K562 (cell line): ENCODE measurements around the gene ASB10. TPM values are rescaled to one million over a fixed set of nuclear protein-coding genes. Genes with fewer than 3 reads are reported as not detected.

ENCODE experiments used
- ATF1 ChIP-seq, 2 experiments: fragments of 450-650 bp in 1 of 2; IDR thresholded peaks; 2 replicates each; pipeline ENCODE4 v1.6.1; 2016; ENCODE audit warnings: missing compliant biosample characterization in 1 of 2, missing genetic modification characterization in 1 of 2
- CXXC5 ChIP-seq: fragments of 250-450 bp; sonication (Bioruptor Pico); IDR thresholded peaks from 2 replicates; pipeline ENCODE4 v1.8.0; 2022; ENCODE audit warnings: inconsistent platforms, mild to moderate bottlenecking, moderate library complexity
- E2F3 ChIP-seq: fragments of 250-450 bp; sonication (Bioruptor Pico); IDR thresholded peaks from 2 replicates; pipeline ENCODE4 v1.4.0; 2020; ENCODE audit warnings: mild to moderate bottlenecking
- GTF2F1 ChIP-seq: IDR thresholded peaks from 2 replicates; pipeline ENCODE4 v1.6.1; 2011; ENCODE audit warnings: low read depth, low read length, improper control_type of control experiment
- LARP7 ChIP-seq: fragments of 450-650 bp; IDR thresholded peaks from 2 replicates; pipeline ENCODE4 v1.6.1; 2016
- SMAD4 ChIP-seq: fragments of 250-450 bp; sonication (Bioruptor Pico); conservative IDR thresholded peaks from 2 replicates; pipeline ENCODE4 v1.8.0; 2021; ENCODE audit warnings: inconsistent platforms, mild to moderate bottlenecking, moderate library complexity
- TBL1XR1 ChIP-seq, 2 experiments: IDR thresholded peaks; 2 replicates each; pipeline ENCODE4 v1.6.1; 2012; ENCODE audit warnings: improper control_type of control experiment in 2 of 2, low read length in 2 of 2, mild to moderate bottlenecking in 1 of 2
- ZFP91 ChIP-seq: sonication (generic); formaldehyde crosslinking; IDR thresholded peaks from 2 replicates; pipeline ENCODE4 v1.8.0; 2022; ENCODE audit warnings: mild to moderate bottlenecking, missing genetic modification reagents
- polyA plus RNA-seq, 8 experiments: library from polyadenylated mRNA; depleted of rRNA in 4 of 8; stranded (reverse) in 5 of 8; unstranded in 3 of 8; fragments of >200 nt; fragmentation: Nextera tagmentation in 2 of 8; fragmentation: Illumina TruSeq in 1 of 8; extraction: Ambion mirVana in 2 of 8; extraction: Trizol in 1 of 8; gene quantifications; 2 replicates each; pipeline versions ENCODE4 v1.2.1 to v1.2.3, GENCODE V29; 2011 to 2014; ENCODE audit warnings: inconsistent platforms in 1 of 8, missing spikeins in 1 of 8
- total RNA-seq, 7 experiments: library from RNA; depleted of rRNA in 6 of 7; stranded (reverse); fragments of >200 nt in 6 of 7; fragmentation: Illumina TruSeq in 2 of 7; extraction: Trizol in 2 of 7; gene quantifications; 2 replicates each; pipeline versions ENCODE4 v1.2.1 to v1.2.3, GENCODE V29; 2011 to 2021; ENCODE audit warnings: low replicate concordance in 1 of 7
- TF ChIP-seq, protein P1 (sequence below), 2 experiments: IDR thresholded peaks; 2 replicates each; pipeline ENCODE4 v1.6.1; 2012; ENCODE audit warnings: improper control_type of control experiment in 2 of 2, low read depth in 2 of 2, low read length in 2 of 2, borderline replicate concordance in 1 of 2
- TF ChIP-seq, protein P2 (sequence below): sonication (generic); formaldehyde crosslinking; IDR thresholded peaks from 2 replicates; pipeline ENCODE4 v1.8.1; 2023; ENCODE audit warnings: mild to moderate bottlenecking, missing genetic modification reagents
- TF ChIP-seq, protein P3 (sequence below): fragments of 450-650 bp; IDR thresholded peaks from 2 replicates; pipeline ENCODE4 v1.6.1; 2017; ENCODE audit warnings: antibody characterized with exemption, mild to moderate bottlenecking
- TF ChIP-seq, protein P4 (sequence below): fragments of 450-650 bp; IDR thresholded peaks from 2 replicates; pipeline ENCODE4 v1.7.1; 2018; ENCODE audit warnings: mild to moderate bottlenecking, low read depth; ENCODE audit not compliant: partially characterized antibody

ASB10 gene
- total and polyA plus RNA-seq, 9 of the 15 experiments (the other 6 are each of a cell fraction or from before 2014, with no cell fraction given) = not detected

- TF ChIP-seq, protein P1, sequence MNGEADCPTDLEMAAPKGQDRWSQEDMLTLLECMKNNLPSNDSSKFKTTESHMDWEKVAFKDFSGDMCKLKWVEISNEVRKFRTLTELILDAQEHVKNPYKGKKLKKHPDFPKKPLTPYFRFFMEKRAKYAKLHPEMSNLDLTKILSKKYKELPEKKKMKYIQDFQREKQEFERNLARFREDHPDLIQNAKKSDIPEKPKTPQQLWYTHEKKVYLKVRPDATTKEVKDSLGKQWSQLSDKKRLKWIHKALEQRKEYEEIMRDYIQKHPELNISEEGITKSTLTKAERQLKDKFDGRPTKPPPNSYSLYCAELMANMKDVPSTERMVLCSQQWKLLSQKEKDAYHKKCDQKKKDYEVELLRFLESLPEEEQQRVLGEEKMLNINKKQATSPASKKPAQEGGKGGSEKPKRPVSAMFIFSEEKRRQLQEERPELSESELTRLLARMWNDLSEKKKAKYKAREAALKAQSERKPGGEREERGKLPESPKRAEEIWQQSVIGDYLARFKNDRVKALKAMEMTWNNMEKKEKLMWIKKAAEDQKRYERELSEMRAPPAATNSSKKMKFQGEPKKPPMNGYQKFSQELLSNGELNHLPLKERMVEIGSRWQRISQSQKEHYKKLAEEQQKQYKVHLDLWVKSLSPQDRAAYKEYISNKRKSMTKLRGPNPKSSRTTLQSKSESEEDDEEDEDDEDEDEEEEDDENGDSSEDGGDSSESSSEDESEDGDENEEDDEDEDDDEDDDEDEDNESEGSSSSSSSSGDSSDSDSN (IDR thresholded peaks at IDR 0.05; ENCODE audit: borderline replicate concordance in 1 of 2, low read depth in 2 of 2, low read length in 2 of 2) = 0 out of 4 replicates have a peak, but pooled peaks of 1 of the 2 experiments have one; percentile 29
- TF ChIP-seq TBL1XR1 (IDR thresholded peaks at IDR 0.05; ENCODE audit: low read length in 2 of 2) (peak; percentile 62 to 87; a peak in 2 of 4 replicates), E2F3 (CRISPR knock-in tag) (0 out of 2 replicates have a peak, but pooled peaks have one; percentile 8), ATF1 (CRISPR knock-in tag; IDR thresholded peaks at IDR 0.05) (peak; percentile 60; the same call in 1 of the 2 replicates), ATF1 (tag; IDR thresholded peaks at IDR 0.05) (peak; percentile 82), GTF2F1 (peak; percentile 61; the same call in 1 of the 2 replicates), SMAD4 (CRISPR knock-in tag) (peak; percentile 64), ZFP91 (CRISPR knock-in tag) (0 out of 2 replicates have a peak, but pooled peaks have one; percentile 18), LARP7 (no peak), CXXC5 (CRISPR knock-in tag) (peak; percentile 76)
- TF ChIP-seq, protein P2, sequence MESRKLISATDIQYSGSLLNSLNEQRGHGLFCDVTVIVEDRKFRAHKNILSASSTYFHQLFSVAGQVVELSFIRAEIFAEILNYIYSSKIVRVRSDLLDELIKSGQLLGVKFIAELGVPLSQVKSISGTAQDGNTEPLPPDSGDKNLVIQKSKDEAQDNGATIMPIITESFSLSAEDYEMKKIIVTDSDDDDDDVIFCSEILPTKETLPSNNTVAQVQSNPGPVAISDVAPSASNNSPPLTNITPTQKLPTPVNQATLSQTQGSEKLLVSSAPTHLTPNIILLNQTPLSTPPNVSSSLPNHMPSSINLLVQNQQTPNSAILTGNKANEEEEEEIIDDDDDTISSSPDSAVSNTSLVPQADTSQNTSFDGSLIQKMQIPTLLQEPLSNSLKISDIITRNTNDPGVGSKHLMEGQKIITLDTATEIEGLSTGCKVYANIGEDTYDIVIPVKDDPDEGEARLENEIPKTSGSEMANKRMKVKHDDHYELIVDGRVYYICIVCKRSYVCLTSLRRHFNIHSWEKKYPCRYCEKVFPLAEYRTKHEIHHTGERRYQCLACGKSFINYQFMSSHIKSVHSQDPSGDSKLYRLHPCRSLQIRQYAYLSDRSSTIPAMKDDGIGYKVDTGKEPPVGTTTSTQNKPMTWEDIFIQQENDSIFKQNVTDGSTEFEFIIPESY (CRISPR knock-in tag) = peak; percentile 95
- TF ChIP-seq, protein P3, sequence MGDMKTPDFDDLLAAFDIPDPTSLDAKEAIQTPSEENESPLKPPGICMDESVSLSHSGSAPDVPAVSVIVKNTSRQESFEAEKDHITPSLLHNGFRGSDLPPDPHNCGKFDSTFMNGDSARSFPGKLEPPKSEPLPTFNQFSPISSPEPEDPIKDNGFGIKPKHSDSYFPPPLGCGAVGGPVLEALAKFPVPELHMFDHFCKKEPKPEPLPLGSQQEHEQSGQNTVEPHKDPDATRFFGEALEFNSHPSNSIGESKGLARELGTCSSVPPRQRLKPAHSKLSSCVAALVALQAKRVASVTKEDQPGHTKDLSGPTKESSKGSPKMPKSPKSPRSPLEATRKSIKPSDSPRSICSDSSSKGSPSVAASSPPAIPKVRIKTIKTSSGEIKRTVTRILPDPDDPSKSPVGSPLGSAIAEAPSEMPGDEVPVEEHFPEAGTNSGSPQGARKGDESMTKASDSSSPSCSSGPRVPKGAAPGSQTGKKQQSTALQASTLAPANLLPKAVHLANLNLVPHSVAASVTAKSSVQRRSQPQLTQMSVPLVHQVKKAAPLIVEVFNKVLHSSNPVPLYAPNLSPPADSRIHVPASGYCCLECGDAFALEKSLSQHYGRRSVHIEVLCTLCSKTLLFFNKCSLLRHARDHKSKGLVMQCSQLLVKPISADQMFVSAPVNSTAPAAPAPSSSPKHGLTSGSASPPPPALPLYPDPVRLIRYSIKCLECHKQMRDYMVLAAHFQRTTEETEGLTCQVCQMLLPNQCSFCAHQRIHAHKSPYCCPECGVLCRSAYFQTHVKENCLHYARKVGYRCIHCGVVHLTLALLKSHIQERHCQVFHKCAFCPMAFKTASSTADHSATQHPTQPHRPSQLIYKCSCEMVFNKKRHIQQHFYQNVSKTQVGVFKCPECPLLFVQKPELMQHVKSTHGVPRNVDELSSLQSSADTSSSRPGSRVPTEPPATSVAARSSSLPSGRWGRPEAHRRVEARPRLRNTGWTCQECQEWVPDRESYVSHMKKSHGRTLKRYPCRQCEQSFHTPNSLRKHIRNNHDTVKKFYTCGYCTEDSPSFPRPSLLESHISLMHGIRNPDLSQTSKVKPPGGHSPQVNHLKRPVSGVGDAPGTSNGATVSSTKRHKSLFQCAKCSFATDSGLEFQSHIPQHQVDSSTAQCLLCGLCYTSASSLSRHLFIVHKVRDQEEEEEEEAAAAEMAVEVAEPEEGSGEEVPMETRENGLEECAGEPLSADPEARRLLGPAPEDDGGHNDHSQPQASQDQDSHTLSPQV = no peak; the same call in none of the 2 replicates
- TF ChIP-seq, protein P4, sequence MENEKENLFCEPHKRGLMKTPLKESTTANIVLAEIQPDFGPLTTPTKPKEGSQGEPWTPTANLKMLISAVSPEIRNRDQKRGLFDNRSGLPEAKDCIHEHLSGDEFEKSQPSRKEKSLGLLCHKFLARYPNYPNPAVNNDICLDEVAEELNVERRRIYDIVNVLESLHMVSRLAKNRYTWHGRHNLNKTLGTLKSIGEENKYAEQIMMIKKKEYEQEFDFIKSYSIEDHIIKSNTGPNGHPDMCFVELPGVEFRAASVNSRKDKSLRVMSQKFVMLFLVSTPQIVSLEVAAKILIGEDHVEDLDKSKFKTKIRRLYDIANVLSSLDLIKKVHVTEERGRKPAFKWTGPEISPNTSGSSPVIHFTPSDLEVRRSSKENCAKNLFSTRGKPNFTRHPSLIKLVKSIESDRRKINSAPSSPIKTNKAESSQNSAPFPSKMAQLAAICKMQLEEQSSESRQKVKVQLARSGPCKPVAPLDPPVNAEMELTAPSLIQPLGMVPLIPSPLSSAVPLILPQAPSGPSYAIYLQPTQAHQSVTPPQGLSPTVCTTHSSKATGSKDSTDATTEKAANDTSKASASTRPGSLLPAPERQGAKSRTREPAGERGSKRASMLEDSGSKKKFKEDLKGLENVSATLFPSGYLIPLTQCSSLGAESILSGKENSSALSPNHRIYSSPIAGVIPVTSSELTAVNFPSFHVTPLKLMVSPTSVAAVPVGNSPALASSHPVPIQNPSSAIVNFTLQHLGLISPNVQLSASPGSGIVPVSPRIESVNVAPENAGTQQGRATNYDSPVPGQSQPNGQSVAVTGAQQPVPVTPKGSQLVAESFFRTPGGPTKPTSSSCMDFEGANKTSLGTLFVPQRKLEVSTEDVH = peak; percentile 63
Measured at GRCh38 chr7:151172273-151173141, 14.5 kb downstream of the ASB10 start (continued).
